GM12865 (cell line): ENCODE results near the gene PAXX.

Source experiments
- DNase-seq: peaks from one replicate; pipeline ENCODE4 v3.0.0; 2010; ENCODE audit warnings: low read depth
- H3K4me3 ChIP-seq: 2 replicates; pipeline ENCODE4 v1.5.1; 2011; ENCODE audit warnings: mild to moderate bottlenecking, low read depth, low read length, control low read depth
- TF ChIP-seq, protein P1 (sequence below): IDR thresholded peaks from 2 replicates; pipeline ENCODE4 v1.5.1; 2011; ENCODE audit warnings: low read length, control low read depth, low read depth, inconsistent platforms; ENCODE audit not compliant: insufficient read depth; ENCODE audit errors: missing control alignments

PAXX gene

GRCh38 chr9:137009938-137010732 lies 17.9 kb downstream of the PAXX start:
- TF ChIP-seq, protein P1, sequence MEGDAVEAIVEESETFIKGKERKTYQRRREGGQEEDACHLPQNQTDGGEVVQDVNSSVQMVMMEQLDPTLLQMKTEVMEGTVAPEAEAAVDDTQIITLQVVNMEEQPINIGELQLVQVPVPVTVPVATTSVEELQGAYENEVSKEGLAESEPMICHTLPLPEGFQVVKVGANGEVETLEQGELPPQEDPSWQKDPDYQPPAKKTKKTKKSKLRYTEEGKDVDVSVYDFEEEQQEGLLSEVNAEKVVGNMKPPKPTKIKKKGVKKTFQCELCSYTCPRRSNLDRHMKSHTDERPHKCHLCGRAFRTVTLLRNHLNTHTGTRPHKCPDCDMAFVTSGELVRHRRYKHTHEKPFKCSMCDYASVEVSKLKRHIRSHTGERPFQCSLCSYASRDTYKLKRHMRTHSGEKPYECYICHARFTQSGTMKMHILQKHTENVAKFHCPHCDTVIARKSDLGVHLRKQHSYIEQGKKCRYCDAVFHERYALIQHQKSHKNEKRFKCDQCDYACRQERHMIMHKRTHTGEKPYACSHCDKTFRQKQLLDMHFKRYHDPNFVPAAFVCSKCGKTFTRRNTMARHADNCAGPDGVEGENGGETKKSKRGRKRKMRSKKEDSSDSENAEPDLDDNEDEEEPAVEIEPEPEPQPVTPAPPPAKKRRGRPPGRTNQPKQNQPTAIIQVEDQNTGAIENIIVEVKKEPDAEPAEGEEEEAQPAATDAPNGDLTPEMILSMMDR: no peak
- no peak for DNase-seq
- H3K4me3 ChIP-seq: no peak overlapping the region

DNA sequence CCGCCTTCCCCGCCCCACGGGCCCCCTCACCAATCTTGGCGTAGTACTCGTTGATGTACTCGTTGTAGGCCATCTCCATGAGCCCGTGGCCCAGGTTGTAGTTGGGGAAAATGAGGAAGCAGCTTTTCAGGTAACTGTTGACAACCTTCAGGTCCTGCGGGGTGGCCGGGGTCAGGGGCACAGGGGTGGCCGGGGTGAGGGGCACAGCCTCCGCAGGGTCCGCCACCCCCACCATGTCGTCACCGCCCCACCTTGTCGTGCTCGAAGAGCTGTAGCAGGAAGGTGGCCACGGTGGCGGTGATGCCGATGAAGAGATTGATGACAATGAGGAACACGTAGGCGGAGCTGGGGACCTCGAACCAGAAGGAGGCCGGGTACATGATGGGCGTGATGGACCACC lies 18.9 kb downstream of the PAXX start:
- TF ChIP-seq, protein P1: no peak
- DNase-seq: no peak
- H3K4me3 ChIP-seq: no peak overlapping the region

DNA sequence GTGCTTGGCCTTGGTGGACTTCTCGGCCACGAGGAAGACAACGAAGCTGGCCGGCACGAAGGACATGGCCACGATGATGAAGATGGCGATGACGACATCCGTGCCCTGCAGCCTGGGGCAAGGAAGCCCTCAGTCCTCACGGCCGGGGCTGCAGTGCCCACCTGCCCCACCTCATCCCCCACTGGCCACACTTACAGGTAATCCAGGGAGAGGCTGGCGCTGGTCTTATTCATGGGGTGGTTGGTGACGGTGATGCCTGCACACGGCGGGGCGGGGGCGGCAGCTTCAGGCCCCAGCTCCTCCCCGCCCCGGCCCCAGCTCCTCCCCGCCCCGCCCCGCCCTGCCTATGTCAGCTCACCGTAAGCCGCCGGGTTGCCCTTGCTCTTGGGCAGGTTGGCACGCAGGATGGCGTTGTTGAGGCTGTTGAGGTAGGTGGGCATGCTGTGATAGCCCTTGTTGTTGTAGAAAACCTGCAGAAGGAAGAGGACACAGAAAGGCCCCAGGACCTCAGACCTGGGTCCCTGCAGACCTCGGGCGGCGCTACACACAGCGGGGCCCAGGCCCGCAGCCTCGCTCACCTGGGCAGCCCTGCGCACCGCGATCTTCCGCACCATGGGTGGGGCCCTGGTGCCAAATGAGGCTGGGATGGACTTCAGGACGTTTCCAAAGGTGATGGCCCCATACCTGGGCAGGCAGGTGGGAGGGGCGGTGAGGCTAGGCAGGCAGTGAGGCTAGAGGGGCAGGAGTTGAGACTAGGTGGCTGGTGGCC lies 19.9 kb downstream of the PAXX start:
- TF ChIP-seq, protein P1: no peak
- H3K4me3 ChIP-seq: no peak overlapping the region
- DNase-seq: no peak

DNA sequence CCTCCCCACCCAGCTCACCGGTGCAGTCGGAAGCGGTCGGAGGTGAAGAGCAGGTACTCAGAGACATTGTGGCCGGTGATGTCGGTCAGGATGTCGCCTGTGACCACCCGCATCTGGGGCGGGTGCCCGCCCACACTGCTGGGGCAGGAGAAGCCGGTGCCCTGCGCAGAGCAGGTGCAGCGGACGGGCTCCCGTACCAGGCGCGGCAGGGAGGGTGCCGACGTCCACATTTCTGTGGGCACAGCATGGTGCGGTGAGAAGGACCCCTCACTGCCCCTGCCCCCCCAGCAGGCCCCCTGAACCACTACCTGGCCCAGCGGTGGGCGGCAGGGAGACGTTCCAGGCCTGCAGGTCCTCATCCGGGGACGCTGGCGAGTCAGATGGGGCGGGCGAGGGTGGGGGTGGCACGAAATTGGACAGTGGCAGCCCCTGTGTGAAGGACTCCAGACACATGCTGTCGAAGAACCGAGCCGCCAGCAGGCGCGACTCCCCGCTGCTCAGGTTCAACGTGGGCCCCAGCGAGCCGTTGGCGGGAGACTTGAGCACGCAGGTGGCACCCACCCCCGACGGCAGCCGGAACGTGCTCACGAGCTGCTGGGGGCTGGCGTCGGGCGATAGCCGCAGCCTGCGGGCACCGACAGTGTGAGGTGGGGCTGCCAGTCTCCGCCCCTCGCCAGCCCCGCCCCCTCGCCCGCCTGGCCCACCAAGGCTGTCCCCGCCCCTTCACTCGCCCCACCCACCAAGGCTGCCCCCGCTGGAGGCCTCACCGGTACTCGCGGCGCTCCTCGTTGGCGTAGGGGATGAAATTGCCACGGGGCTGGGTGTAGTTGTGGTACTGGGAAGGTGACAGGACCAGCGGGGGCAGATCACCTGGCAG lies 20.7 kb downstream of the PAXX start:
- TF ChIP-seq, protein P1: no peak
- H3K4me3 ChIP-seq: no peak overlapping the region
- no peak for DNase-seq

GRCh38 chr9:137013571-137013940 lies 21.3 kb downstream of the PAXX start:
- H3K4me3 ChIP-seq: no peak overlapping the region
- no peak for DNase-seq
- TF ChIP-seq, protein P1: no peak

DNA sequence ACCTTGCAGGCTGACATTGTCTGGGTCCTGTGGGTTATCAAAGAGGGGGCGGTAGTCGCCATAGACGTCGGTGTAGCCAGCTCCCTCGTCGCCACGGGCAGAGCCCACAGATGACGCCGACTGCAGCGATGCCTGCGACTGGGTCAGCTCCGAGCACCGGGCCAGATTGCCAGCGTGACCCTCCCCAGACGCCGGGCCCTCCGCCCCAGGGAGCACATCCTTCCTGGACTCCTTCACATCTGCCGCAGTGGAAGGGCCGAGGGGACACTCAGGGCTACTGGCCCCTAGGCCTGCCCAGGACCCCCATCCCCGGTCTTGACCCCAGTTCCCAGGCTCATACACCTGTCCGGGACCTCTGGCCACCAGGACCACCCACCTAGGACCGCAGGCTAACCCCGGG lies 21.9 kb downstream of the PAXX start:
- DNase-seq: no peak
- no peak overlapping the region for H3K4me3 ChIP-seq
- TF ChIP-seq, protein P1: no peak
